Left ventricle myocardium inferior (tissue), 1 donor: Measurements from ENCODE around the gene HDAC7. TPM values are rescaled to one million over a fixed set of nuclear protein-coding genes. Genes with fewer than 3 reads are reported as not detected.

ENCODE experiments used
- DNase-seq: peaks from one replicate; pipeline ENCODE4 v3.0.0-alpha.2; 2020
- H3K27ac ChIP-seq: fragments of 200-600 bp; replicated peaks from 2 replicates; pipeline ENCODE4 v1.8.0; 2021
- H3K27me3 ChIP-seq: fragments of 200-600 bp; 2 replicates; pipeline ENCODE4 v1.8.0; 2021; ENCODE audit warnings: low read depth
- H3K36me3 ChIP-seq: fragments of 200-600 bp; 2 replicates; pipeline ENCODE4 v1.8.0; 2021
- H3K4me1 ChIP-seq: fragments of 200-600 bp; 2 replicates; pipeline ENCODE4 v1.8.0; 2021
- H3K4me3 ChIP-seq: fragments of 200-600 bp; 2 replicates; pipeline ENCODE4 v1.8.0; 2021; ENCODE audit warnings: mild to moderate bottlenecking, moderate library complexity
- H3K9me3 ChIP-seq: fragments of 200-600 bp; replicated peaks from 2 replicates; pipeline ENCODE4 v1.8.0; 2021
- CTCF ChIP-seq: fragments of 200-600 bp; IDR thresholded peaks from 2 replicates; pipeline ENCODE4 v1.8.0; 2021; ENCODE audit warnings: antibody characterized with exemption, mild to moderate bottlenecking, borderline replicate concordance
- intact Hi-C: fragments of 100-400 bp; cut with micrococcal nuclease; formaldehyde crosslinking; loops from one replicate; pipeline ENCODE4 v1.11.0; 2022
- total RNA-seq: library from RNA; stranded (reverse); fragmentation: NEBNext Ultra II Directional; extraction: Animal tissue kit (Norgen Biotek cat#: 25700); gene quantifications from one replicate; pipeline ENCODE4 v1.2.1, GENCODE V29; 2021
- donor health status: DM: no; HTN: yes; CAD: no; lungs with severe emphysema.

HDAC7 gene
- total RNA-seq, 1 donor from 2014 or later = 47.1 TPM

DNA sequence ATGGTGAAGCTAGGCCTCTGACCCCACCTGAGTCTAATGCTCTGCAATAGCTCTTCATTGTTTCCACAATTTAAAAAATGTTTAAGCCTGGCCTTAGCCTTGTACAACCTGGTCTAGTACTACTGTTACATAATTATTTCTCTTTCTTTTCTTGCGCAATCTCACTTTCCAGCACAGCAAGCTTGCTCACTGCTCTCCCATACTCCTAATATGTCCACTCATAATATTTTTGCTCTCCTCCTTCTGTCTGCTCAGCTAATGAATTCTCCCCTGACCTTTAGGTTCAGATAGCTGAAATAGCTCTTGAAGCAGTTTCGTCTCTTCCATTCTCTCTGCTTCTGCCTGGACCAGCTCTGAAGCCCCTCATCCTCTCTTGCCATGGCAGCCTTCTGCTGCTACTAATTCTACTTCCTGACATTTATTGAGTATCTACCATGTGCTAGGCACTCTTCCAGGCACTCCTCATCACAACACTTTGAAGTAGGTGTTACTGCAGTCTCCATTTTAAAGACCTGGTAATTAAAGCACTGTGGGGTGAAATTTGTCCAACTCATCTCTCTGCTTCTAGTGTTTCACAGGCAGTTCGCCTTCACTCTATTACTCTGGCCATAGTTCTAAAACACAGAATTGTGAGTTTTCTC, 49.5 kb downstream of the HDAC7 start:
- Histone ChIP-seq H3K4me3 (no peak overlapping the region), H3K4me1 (peaks cover 64% of the 10 kb centered on the region), H3K27me3 (no peaks in the 10 kb centered on the region), H3K9me3 (no peaks in the 10 kb centered on the region), H3K27ac (no peak overlapping the region), H3K36me3 (no peaks in the 10 kb centered on the region)
- intact Hi-C loops = loop anchor here (10.0 kb wide), 1 partner anchor 65 kb away; no protein-coding TSS in a partner anchor
- TF ChIP-seq CTCF = no peak
- DNase-seq = no peak

- Histone ChIP-seq H3K36me3 (no peaks in the 10 kb centered on the region), H3K27ac (no peak overlapping the region), H3K9me3 (no peaks in the 10 kb centered on the region), H3K27me3 (no peaks in the 10 kb centered on the region), H3K4me1 (peaks cover 59% of the 10 kb centered on the region), H3K4me3 (no peak overlapping the region)
- intact Hi-C loops = loop anchor here (5.0 to 10.0 kb wide), 2 partner anchors 52 to 65 kb away; no protein-coding TSS in a partner anchor
- no peak for TF ChIP-seq CTCF
- no peak for DNase-seq
Measured at GRCh38 chr12:47769234-47770085, 50.2 kb downstream of the HDAC7 start.

- DNase-seq = no peak
- no peak for TF ChIP-seq CTCF
- Histone ChIP-seq H3K36me3 (no peaks in the 10 kb centered on the region), H3K4me1 (peaks cover 54% of the 10 kb centered on the region), H3K27ac (no peak overlapping the region), H3K4me3 (no peak overlapping the region), H3K9me3 (no peaks in the 10 kb centered on the region), H3K27me3 (no peaks in the 10 kb centered on the region)
- intact Hi-C loops = loop anchor here (5.0 kb wide), 1 partner anchor 51 kb away; no protein-coding TSS in a partner anchor
Measured at GRCh38 chr12:47768323-47768811, 51.3 kb downstream of the HDAC7 start.

- intact Hi-C loops = loop anchor here (5.0 kb wide), 1 partner anchor 50 kb away; no protein-coding TSS in a partner anchor
- Histone ChIP-seq H3K4me3 (no peak overlapping the region), H3K36me3 (no peaks in the 10 kb centered on the region), H3K27ac (no peak overlapping the region), H3K27me3 (no peaks in the 10 kb centered on the region), H3K4me1 (peaks cover 55% of the 10 kb centered on the region), H3K9me3 (no peaks in the 10 kb centered on the region)
- TF ChIP-seq CTCF = peak; percentile 76
- no peak for DNase-seq
Measured at GRCh38 chr12:47767216-47767724, 52.4 kb downstream of the HDAC7 start.

GRCh38 chr12:47766502-47767215, 53.0 kb downstream of the HDAC7 start:
- DNase-seq = no peak
- no peak for TF ChIP-seq CTCF
- Histone ChIP-seq H3K4me3 (no peak overlapping the region), H3K27me3 (no peaks in the 10 kb centered on the region), H3K9me3 (no peaks in the 10 kb centered on the region), H3K27ac (no peak overlapping the region), H3K4me1 (peaks cover 56% of the 10 kb centered on the region), H3K36me3 (no peaks in the 10 kb centered on the region)
- intact Hi-C loops = loop anchor here (5.0 kb wide), 1 partner anchor 49 kb away; no protein-coding TSS in a partner anchor
